BJ (cell line): ENCODE results near the gene DUSP18. TPM values are rescaled to one million over a fixed set of nuclear protein-coding genes. Genes with fewer than 3 reads are reported as not detected.
A peak's percentile ranks its signal among the peaks of the same experiment; 100 is the strongest.

Source experiments
- CTCF ChIA-PET: fragments of 350-600 bp; formaldehyde crosslinking; extraction: SDS; loops from one replicate; lab custom pipeline; 2021; ENCODE audit warnings: antibody characterized with exemption, inconsistent platforms; lab: Yijun Ruan, JAX
- POLR2A ChIA-PET: fragments of 300-600 bp; sonication (Branson Sonifier 250); formaldehyde crosslinking; extraction: SDS; loops from one replicate; lab custom pipeline; 2021; ENCODE audit warnings: antibody characterized with exemption; lab: Charles Lee
- DNase-seq: peaks from one replicate; pipeline ENCODE4 v3.0.0-alpha.2; 2011; ENCODE audit warnings: low read depth
- H3K27me3 ChIP-seq: 2 replicates; pipeline ENCODE4 v1.6.0; 2011; ENCODE audit warnings: low read length; ENCODE audit not compliant: control insufficient read depth, insufficient read depth
- H3K36me3 ChIP-seq: 2 replicates; pipeline ENCODE4 v1.5.1; 2011; ENCODE audit warnings: low read length; ENCODE audit not compliant: control insufficient read depth, insufficient read depth
- H3K4me3 ChIP-seq: 2 replicates; pipeline ENCODE4 v1.5.1; 2011; ENCODE audit warnings: low read depth, mild to moderate bottlenecking, control low read depth, low read length
- CTCF ChIP-seq: IDR thresholded peaks from 2 replicates; pipeline ENCODE4 v1.5.1; 2011; ENCODE audit warnings: low read depth, mild to moderate bottlenecking, control low read depth, inconsistent platforms, low read length, moderate library complexity; ENCODE audit not compliant: insufficient read depth
- polyA plus RNA-seq: library from polyadenylated mRNA; depleted of rRNA; stranded (reverse); fragments of >200 nt; gene quantifications from 2 replicates; pipeline ENCODE4 v1.2.3, GENCODE V29; 2011

Gene DUSP18
- polyA plus RNA-seq, 1 experiment: 18.6 TPM

GRCh38 chr22:30640839-30641430 is 26.7 kb downstream of the DUSP18 start:
- H3K27me3 ChIP-seq: no peaks in the 10 kb centered on the region
- no peak for DNase-seq
- no peak for TF ChIP-seq CTCF
- H3K36me3 ChIP-seq: no peaks in the 10 kb centered on the region
- ChIA-PET POLR2A (interaction anchor here (0.6 kb wide), 1 partner anchor 15 kb away, joined by 3 read pairs; no protein-coding TSS in a partner anchor), CTCF (interaction anchor here (1.3 kb wide), 1 partner anchor 122 kb away, joined by 3 read pairs; no protein-coding TSS in a partner anchor)
- H3K4me3 ChIP-seq: no peak overlapping the region

- Histone ChIP-seq H3K36me3 (no peaks in the 10 kb centered on the region), H3K4me3 (no peak overlapping the region), H3K27me3 (no peaks in the 10 kb centered on the region)
- no peak for TF ChIP-seq CTCF
- CTCF ChIA-PET: no interaction called here
- DNase-seq: no peak
- POLR2A ChIA-PET: no interaction called here
Observed at GRCh38 chr22:30640361-30640760, 27.3 kb downstream of the DUSP18 start.

GRCh38 chr22:30637701-30638114 is 30.0 kb downstream of the DUSP18 start:
- DNase-seq: no peak
- Histone ChIP-seq H3K4me3 (no peak overlapping the region), H3K36me3 (no peaks in the 10 kb centered on the region), H3K27me3 (no peaks in the 10 kb centered on the region)
- POLR2A ChIA-PET: no interaction called here
- CTCF ChIA-PET: interaction anchor here (0.5 to 7.2 kb wide), 3 partner anchors 11 to 559 kb away, joined by 3 to 282 read pairs (median 3); no protein-coding TSS in a partner anchor
- TF ChIP-seq CTCF: no peak

- Histone ChIP-seq H3K4me3 (peak overlapping the region; percentile 46), H3K27me3 (no peaks in the 10 kb centered on the region), H3K36me3 (no peaks in the 10 kb centered on the region)
- DNase-seq: no peak
- POLR2A ChIA-PET: interaction anchor here (0.6 to 1.0 kb wide), 2 partner anchors 116 to 403 kb away, joined by 3 read pairs; no protein-coding TSS in a partner anchor
- CTCF ChIA-PET: interaction anchor here (0.6 to 7.2 kb wide), 9 partner anchors 8 to 250 kb away, joined by 3 to 282 read pairs (median 10); no protein-coding TSS in a partner anchor
- TF ChIP-seq CTCF: 0 out of 2 replicates have a peak, but pooled peaks have one; percentile 20
Observed at GRCh38 chr22:30636226-30637077, 31.2 kb downstream of the DUSP18 start.
